Skin of body (tissue), 2 donors: ENCODE results near the gene WRNIP1. TPM values are rescaled to one million over a fixed set of nuclear protein-coding genes. Genes with fewer than 3 reads are reported as not detected.

ENCODE experiments used
- DNase-seq: peaks from one replicate; lab custom pipeline; 2025; lab: John Stamatoyannopoulos, UW
- total RNA-seq: library from RNA; depleted of rRNA; stranded (reverse); fragments of >200 nt; gene quantifications from one replicate; pipeline ENCODE4 v1.2.3, GENCODE V29; 2014

Gene WRNIP1
- total RNA-seq, 1 donor from 2014 or later: 24.8 TPM

- DNase-seq: no peak
Observed at GRCh38 chr6:2803731-2804429, 38.7 kb downstream of the WRNIP1 start.

GRCh38 chr6:2804516-2804915 lies 39.3 kb downstream of the WRNIP1 start:
- DNase-seq: no peak

GRCh38 chr6:2805031-2805430 lies 39.8 kb downstream of the WRNIP1 start:
- DNase-seq: no peak

GRCh38 chr6:2806644-2807043 lies 41.5 kb downstream of the WRNIP1 start:
- no peak for DNase-seq

- no peak for DNase-seq
Observed at GRCh38 chr6:2807342-2808090, 42.3 kb downstream of the WRNIP1 start.

- no peak for DNase-seq
Observed at GRCh38 chr6:2809015-2809414, 43.8 kb downstream of the WRNIP1 start.

GRCh38 chr6:2810092-2810671 lies 45.0 kb downstream of the WRNIP1 start:
- no peak for DNase-seq

GRCh38 chr6:2812695-2813094 lies 47.5 kb downstream of the WRNIP1 start:
- DNase-seq: no peak

GRCh38 chr6:2816158-2816557 lies 51.0 kb downstream of the WRNIP1 start:
- DNase-seq: no peak

GRCh38 chr6:2817903-2818443 lies 52.8 kb downstream of the WRNIP1 start:
- DNase-seq: no peak

GRCh38 chr6:2818593-2818992 lies 53.4 kb downstream of the WRNIP1 start:
- DNase-seq: no peak

GRCh38 chr6:2819115-2819514 lies 53.9 kb downstream of the WRNIP1 start:
- no peak for DNase-seq

- no peak for DNase-seq
Observed at GRCh38 chr6:2819978-2820377, 54.8 kb downstream of the WRNIP1 start.

GRCh38 chr6:2820415-2820814 lies 55.2 kb downstream of the WRNIP1 start:
- DNase-seq: no peak

- no peak for DNase-seq
Observed at GRCh38 chr6:2821554-2821953, 56.4 kb downstream of the WRNIP1 start.

GRCh38 chr6:2823104-2823850 lies 58.1 kb downstream of the WRNIP1 start:
- DNase-seq: no peak

GRCh38 chr6:2826131-2826530 lies 60.9 kb downstream of the WRNIP1 start:
- no peak for DNase-seq

GRCh38 chr6:2827142-2827541 lies 61.9 kb downstream of the WRNIP1 start:
- DNase-seq: no peak

GRCh38 chr6:2828629-2829028 lies 63.4 kb downstream of the WRNIP1 start:
- no peak for DNase-seq

GRCh38 chr6:2829253-2829652 lies 64.1 kb downstream of the WRNIP1 start:
- no peak for DNase-seq

GRCh38 chr6:2830183-2830582 lies 65.0 kb downstream of the WRNIP1 start:
- DNase-seq: no peak

- no peak for DNase-seq
Observed at GRCh38 chr6:2831392-2831791, 66.2 kb downstream of the WRNIP1 start.
